Pancreas (tissue), 10 donors: Measurements from ENCODE around the gene TPGS1. TPM values are rescaled to one million over a fixed set of nuclear protein-coding genes. Genes with fewer than 3 reads are reported as not detected.

Experiments
- ATAC-seq, 4 donors: fragments of 200-7000 bp; cut with Tn5 transposase; one replicate each; pipeline versions ENCODE4 v1.8.0 to v1.9.1; 2020; ENCODE audit warnings: mild to moderate bottlenecking in 4 of 4, moderate library complexity in 4 of 4
- DNase-seq, 6 donors: peaks; one replicate each; pipeline ENCODE4 v3.0.0-alpha.2; 2020
- FAIRE-seq: peaks from 2 replicates; lab custom pipeline; 2012; peaks lifted over from hg19 to GRCh38; lab: Jason Lieb, UNC
- H3K27ac ChIP-seq, 4 donors: fragments of 200-600 bp; sonication (generic); 1 replicate in 3 of 4; 2 replicates in 1 of 4; pipeline versions ENCODE4 v1.5.0 to v1.8.0; 2020
- H3K27me3 ChIP-seq, 4 donors: fragments of 200-600 bp; one replicate each; pipeline ENCODE4 v1.8.0; 2021
- H3K36me3 ChIP-seq, 3 donors: fragments of 200-600 bp; sonication (generic) in 1 of 3; one replicate each; pipeline versions ENCODE4 v1.5.0 to v1.8.0; 2020 to 2021
- H3K4me1 ChIP-seq, 3 donors: fragments of 200-600 bp; one replicate each; pipeline ENCODE4 v1.8.0; 2021
- H3K4me3 ChIP-seq, 4 donors: fragments of 200-600 bp; sonication (generic) in 2 of 4; one replicate each; pipeline versions ENCODE4 v1.5.0 to v1.8.0; 2020 to 2021
- H3K9me3 ChIP-seq, 4 donors: fragments of 200-600 bp; one replicate each; pipeline ENCODE4 v1.8.0; 2021
- WGBS, 2 donors: extraction: QIAGEN DNeasy Blood & Tissue Kit; methylation state at CpG; one replicate each; pipeline ENCODE4 v1.1.7; 2013; 5-methylcytosine and 5-hydroxymethylcytosine counted together
- intact Hi-C, 3 donors: fragments of 100-400 bp; cut with DNase I; formaldehyde crosslinking; loops; one replicate each; pipeline versions ENCODE4 v1.11.1 to v1.14.2; 2022
- polyA plus RNA-seq, 2 donors: library from polyadenylated mRNA; stranded (reverse); fragments of 200-250 nt; gene quantifications; one replicate each; pipeline ENCODE4 v1.2.3, GENCODE V29; 2013
- total RNA-seq, 6 donors: library from RNA; stranded (reverse); fragmentation: NEBNext Ultra II Directional in 4 of 6; extraction: Animal tissue kit (Norgen Biotek cat#: 25700) in 4 of 6; gene quantifications; one replicate each; pipeline versions ENCODE4 v1.2.1 to v1.2.4, GENCODE V29; 2021 to 2023
- TF ChIP-seq, protein P1 (sequence below), 4 donors: fragments of 200-600 bp; sonication (generic) in 3 of 4; IDR thresholded peaks; one replicate each; pipeline versions ENCODE4 v1.5.0 to v1.8.0; 2021; ENCODE audit warnings: antibody characterized with exemption in 4 of 4
- donor health status: healthy with polysubstance abuse.
- donor health status: DM: no; HTN: no; CAD: no; lungs with moderate emphysema.
- donor health status: DM: no; HTN: no; CAD: no.
- donor health status: control.
- donor health status: control.
- donor health status: Bipolar disorder and iron deficiency.
- donor health status: DM: yes; HTN: yes; CAD: no.
- donor health status: DM: no; HTN: no; CAD: no.
- donor health status: DM: no; HTN: no; CAD: no.
- donor health status: DM: yes; HTN: yes; CAD: no.

The TPGS1 gene
- total and polyA plus RNA-seq, 8 donors = 8.8 to 29.7 (median 11.2) TPM

DNA sequence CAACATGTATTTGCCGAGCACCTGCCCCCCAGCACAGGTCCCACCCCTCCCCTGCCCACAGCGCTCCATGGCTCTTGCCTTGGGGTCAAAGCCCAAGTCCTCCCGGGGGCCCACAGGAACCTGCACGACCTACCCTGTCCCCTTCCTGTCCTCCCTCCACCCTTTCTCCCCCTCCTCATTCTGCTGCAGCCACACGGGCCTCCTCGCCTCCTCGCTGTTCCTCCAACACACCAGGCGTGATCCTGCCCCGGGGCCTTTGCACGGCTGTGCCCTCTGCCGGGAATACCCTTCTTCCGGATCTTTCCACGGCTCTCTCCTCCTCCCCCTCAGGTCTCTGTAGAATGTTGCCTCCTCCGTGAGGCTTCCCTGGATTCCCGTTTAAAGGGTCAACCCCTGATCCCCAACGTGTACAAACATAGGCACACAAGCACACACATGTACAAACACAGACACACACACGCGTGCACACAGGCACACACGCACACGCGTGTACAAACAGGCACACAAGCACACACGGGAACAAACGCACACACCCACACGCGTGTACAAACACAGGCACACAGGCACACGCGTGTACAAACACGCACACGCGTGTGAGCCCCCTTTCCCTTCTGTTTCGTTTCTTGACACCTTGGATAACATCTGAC, 8.2 kb upstream of the TPGS1 start:
- H3K27me3 ChIP-seq = peaks cover 0 to 10% (median 6%) of the 10 kb centered on the region in 4 donors
- FAIRE-seq (no peak), DNase-seq (peak in 1 of 6 donors; percentile 68), ATAC-seq (no peak)
- no peaks in the 10 kb centered on the region for H3K36me3 ChIP-seq
- peaks cover 0 to 7% (median 5%) of the 10 kb centered on the region in 3 donors for H3K4me1 ChIP-seq
- no peaks in the 10 kb centered on the region for H3K9me3 ChIP-seq
- intact Hi-C loops = no loop called here
- no peak overlapping the region for H3K27ac ChIP-seq
- TF ChIP-seq, protein P1, sequence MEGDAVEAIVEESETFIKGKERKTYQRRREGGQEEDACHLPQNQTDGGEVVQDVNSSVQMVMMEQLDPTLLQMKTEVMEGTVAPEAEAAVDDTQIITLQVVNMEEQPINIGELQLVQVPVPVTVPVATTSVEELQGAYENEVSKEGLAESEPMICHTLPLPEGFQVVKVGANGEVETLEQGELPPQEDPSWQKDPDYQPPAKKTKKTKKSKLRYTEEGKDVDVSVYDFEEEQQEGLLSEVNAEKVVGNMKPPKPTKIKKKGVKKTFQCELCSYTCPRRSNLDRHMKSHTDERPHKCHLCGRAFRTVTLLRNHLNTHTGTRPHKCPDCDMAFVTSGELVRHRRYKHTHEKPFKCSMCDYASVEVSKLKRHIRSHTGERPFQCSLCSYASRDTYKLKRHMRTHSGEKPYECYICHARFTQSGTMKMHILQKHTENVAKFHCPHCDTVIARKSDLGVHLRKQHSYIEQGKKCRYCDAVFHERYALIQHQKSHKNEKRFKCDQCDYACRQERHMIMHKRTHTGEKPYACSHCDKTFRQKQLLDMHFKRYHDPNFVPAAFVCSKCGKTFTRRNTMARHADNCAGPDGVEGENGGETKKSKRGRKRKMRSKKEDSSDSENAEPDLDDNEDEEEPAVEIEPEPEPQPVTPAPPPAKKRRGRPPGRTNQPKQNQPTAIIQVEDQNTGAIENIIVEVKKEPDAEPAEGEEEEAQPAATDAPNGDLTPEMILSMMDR (IDR thresholded peaks at IDR 0.05) = no peak
- H3K4me3 ChIP-seq = no peak overlapping the region
- 67 to 75% methylated on average over 29 to 31 of the region's 31 CpGs for WGBS, 2 donors

DNA sequence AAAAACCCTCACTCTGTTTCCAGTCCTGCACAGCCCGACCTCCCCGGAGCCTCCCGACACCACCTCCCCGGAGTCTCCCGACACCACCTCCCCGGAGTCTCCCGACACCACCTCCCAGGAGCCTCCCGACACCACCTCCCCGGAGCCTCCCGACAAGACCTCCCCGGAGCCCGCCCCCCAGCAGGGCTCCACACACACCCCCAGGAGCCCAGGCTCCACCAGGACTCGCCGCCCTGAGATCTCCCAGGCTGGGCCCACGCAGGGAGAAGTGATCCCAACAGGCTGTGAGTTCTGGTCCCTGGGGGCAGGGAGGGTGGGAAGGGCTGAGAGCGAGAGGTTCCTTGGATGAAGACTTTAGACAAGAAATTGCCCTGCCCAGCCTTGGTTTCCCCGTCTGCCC, 5.7 kb upstream of the TPGS1 start:
- TF ChIP-seq, protein P1 (IDR thresholded peaks at IDR 0.05) = no peak
- WGBS, 2 donors = 62 to 80% methylated on average over 11 to 17 of the region's 17 CpGs
- no peak overlapping the region for H3K27ac ChIP-seq
- no peak overlapping the region for H3K4me3 ChIP-seq
- FAIRE-seq (no peak), DNase-seq (peak in 2 of 6 donors; percentile 13 to 76), ATAC-seq (no peak)
- peaks cover 0 to 10% (median 6%) of the 10 kb centered on the region in 4 donors for H3K27me3 ChIP-seq
- H3K4me1 ChIP-seq = peaks cover 4 to 8% (median 7%) of the 10 kb centered on the region in 3 donors
- no peaks in the 10 kb centered on the region for H3K9me3 ChIP-seq
- H3K36me3 ChIP-seq = no peaks in the 10 kb centered on the region
- intact Hi-C loops = no loop called here

DNA sequence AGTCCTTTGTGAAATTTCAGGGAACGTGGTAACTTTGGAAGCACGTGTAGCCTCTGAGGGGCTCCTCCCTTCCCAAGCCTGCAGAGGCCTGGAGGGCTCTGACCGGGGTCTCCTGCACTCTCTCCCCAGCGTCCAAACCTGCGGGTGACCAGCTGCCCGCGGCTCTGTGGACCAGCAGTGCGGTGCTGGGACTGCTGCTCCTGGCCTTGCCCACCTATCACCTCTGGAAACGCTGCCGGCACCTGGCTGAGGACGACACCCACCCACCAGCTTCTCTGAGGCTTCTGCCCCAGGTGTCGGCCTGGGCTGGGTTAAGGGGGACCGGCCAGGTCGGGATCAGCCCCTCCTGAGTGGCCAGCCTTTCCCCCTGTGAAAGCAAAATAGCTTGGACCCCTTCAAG, 2.7 kb upstream of the TPGS1 start:
- WGBS, 2 donors = 78 to 93% methylated on average over 14 of the region's 14 CpGs

DNA sequence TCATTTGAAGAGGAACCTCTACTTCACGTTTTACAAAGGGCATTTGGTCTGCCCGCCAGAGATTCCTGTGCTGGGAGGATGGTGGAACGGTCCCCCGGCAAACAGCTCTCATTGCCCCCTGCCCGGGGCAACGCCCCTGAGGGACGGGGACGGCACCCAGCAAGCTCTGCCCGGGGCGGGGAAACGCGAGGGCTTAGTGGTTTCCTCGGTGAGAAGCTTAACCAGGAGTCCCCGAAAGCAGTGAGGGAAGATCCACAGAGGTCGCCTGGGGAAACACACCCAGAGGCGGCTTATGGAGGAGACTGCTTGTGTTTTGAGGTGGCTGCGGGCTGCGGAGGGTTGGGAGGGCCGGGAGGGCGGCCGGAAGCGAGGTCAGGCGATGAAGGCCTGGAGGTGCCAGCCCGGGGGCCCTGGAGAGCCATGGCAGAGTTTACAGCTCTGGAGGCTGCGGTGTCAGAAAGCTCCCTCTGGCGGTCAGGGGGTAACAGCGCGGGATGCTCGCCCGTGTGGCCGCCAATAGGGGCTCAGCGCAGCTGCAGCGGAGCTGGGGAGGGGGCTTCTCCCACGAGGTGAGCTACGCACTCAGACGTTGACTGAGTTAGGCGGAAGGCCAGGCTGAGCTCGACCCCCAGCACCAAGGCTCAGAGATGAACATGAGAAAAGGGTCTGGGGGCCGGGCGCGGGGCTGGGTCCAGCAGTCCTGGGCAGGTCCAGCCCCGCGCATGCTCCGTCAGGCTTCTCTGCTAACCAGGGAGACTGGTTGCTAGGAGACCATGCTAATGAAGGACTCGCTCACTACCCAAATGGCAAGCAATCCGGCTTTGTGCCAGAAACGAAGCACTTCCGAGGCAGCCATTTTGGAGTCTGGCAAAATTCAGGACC, 652 bp upstream of the TPGS1 start:
- Histone ChIP-seq H3K27me3 (no peaks in the 10 kb centered on the region), H3K4me1 (peaks cover 4 to 9% (median 4%) of the 10 kb centered on the region in 3 donors), H3K4me3 (peak overlapping the region; percentile 30 to 100 (median 84)), H3K36me3 (no peaks in the 10 kb centered on the region), H3K27ac (peak overlapping the region; percentile 78 to 93 (median 86)), H3K9me3 (no peaks in the 10 kb centered on the region)
- FAIRE-seq = peak; percentile 93
- DNase-seq = peak; percentile 94 to 100 (median 99)
- WGBS, 2 donors = 6% methylated on average over 48 of the region's 48 CpGs
- TF ChIP-seq, protein P1 (IDR thresholded peaks at IDR 0.05) = peak; percentile 92 to 99 (median 97)
- ATAC-seq = peak; percentile 85 to 93 (median 88)
- intact Hi-C loops = no loop called here

More for the DNA sequence above, 2.7 kb upstream of the TPGS1 start:
- DNase-seq (peak in 1 of 6 donors; percentile 75), ATAC-seq (no peak), FAIRE-seq (no peak)
- TF ChIP-seq, protein P1 (IDR thresholded peaks at IDR 0.05) = no peak
- no peak overlapping the region for H3K4me3 ChIP-seq
- H3K27me3 ChIP-seq = no peaks in the 10 kb centered on the region
- no peak overlapping the region for H3K27ac ChIP-seq
- H3K36me3 ChIP-seq = no peaks in the 10 kb centered on the region
- H3K4me1 ChIP-seq = peaks cover 4 to 9% (median 4%) of the 10 kb centered on the region in 3 donors
- H3K9me3 ChIP-seq = no peaks in the 10 kb centered on the region
- intact Hi-C loops = no loop called here
